HCT116 (cell line): ENCODE results near the gene SPINK13. TPM values are rescaled to one million over a fixed set of nuclear protein-coding genes. Genes with fewer than 3 reads are reported as not detected.

Experiments
- total RNA-seq: library from RNA; stranded (reverse); gene quantifications from one replicate; pipeline ENCODE4 v1.2.1, GENCODE V29; 2021; ENCODE audit not compliant: unreplicated experiment

The SPINK13 gene
- total RNA-seq, 1 experiment from 2014 or later, result not detected

Other genes with a start within 250 kb of the SPINK13 start
- not detected for gene SPINK5, start 204.8 kb upstream of the SPINK13 start, total RNA-seq
- gene SPINK14, start 100.2 kb upstream of the SPINK13 start, total RNA-seq, result not detected
- gene SPINK6, start 65.8 kb upstream of the SPINK13 start, total RNA-seq, result not detected
- gene MARCOL, start 30.3 kb upstream of the SPINK13 start, total RNA-seq, result not detected
- not detected for gene SPINK7, start 43.6 kb downstream of the SPINK13 start, total RNA-seq
- gene SPINK9, start 66.8 kb downstream of the SPINK13 start, total RNA-seq, result not detected
- 36.3 TPM for gene FBXO38, start 115.2 kb downstream of the SPINK13 start, total RNA-seq